ENCODE results near the gene SLC35F4.

Gene SLC35F4

DNA sequence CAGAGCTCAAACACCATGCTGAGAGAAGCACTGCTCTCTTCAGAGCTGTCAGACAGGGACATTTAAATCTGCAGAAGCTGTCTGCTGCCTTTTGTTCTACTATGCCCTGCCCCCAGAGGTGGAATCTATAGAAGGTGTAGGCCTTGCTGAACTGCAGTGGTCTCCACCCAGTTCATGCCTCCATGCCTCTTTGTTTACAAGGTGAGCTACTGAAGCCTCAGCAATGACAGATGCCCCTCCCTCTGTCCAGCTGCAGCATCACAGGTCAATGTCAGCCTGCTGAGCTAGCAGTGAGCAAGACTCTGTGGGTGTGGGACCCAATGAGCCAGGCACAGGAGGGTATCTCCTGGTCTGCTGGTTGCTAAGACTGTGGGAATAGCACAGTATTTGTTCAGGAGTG is 346.8 kb downstream of the SLC35F4 start:
- no peak for DNase-seq (ENCODE audit: low spot score)

All from GM03348 (cell line).